Upper lobe of left lung (tissue), 6 donors: ENCODE data around the gene SMC1B. TPM values are rescaled to one million over a fixed set of nuclear protein-coding genes. Genes with fewer than 3 reads are reported as not detected.
"Not testable (repeated sequence)": the region's sequence is repeated elsewhere in the genome, so short reads cannot be mapped to it uniquely, and the experiment has no call there.

Source experiments
- ATAC-seq, 2 donors: fragments of 200-7000 bp; cut with Tn5 transposase; one replicate each; pipeline ENCODE4 v1.9.1; 2022; ENCODE audit warnings: mild to moderate bottlenecking in 2 of 2, moderate library complexity in 2 of 2; ENCODE audit not compliant: low FRiP score in 2 of 2
- DNase-seq, 2 donors: peaks; one replicate each; pipeline ENCODE4 v3.0.0-alpha.2; 2019 to 2020
- H3K27ac ChIP-seq, 4 donors: fragments of 200-600 bp; sonication (generic); one replicate each; pipeline ENCODE4 v1.5.1; 2016 to 2019
- H3K27me3 ChIP-seq, 4 donors: fragments of 200-600 bp; sonication (generic); one replicate each; pipeline ENCODE4 v1.5.1; 2017 to 2019
- H3K36me3 ChIP-seq, 4 donors: fragments of 200-600 bp; sonication (generic); one replicate each; pipeline ENCODE4 v1.5.1; 2016 to 2019
- H3K4me1 ChIP-seq, 4 donors: fragments of 200-600 bp; sonication (generic); one replicate each; pipeline ENCODE4 v1.5.1; 2018 to 2019
- H3K4me3 ChIP-seq, 4 donors: fragments of 200-600 bp; sonication (generic); one replicate each; pipeline ENCODE4 v1.5.1; 2017 to 2019; ENCODE audit warnings: mild to moderate bottlenecking in 2 of 4, moderate library complexity in 1 of 4
- H3K9me3 ChIP-seq, 4 donors: fragments of 200-600 bp; sonication (generic); one replicate each; pipeline ENCODE4 v1.5.1; 2018 to 2019
- EP300 ChIP-seq, 4 donors: sonication (generic); formaldehyde crosslinking; IDR thresholded peaks; one replicate each; pipeline ENCODE4 v1.5.1; 2017; ENCODE audit warnings: antibody characterized with exemption in 4 of 4, control low read depth in 2 of 4
- POLR2A ChIP-seq, 4 donors: fragments of 450-650 bp; IDR thresholded peaks; one replicate each; pipeline ENCODE4 v1.5.1; 2016 to 2017; ENCODE audit warnings: antibody characterized with exemption in 4 of 4, mild to moderate bottlenecking in 2 of 4
- POLR2AphosphoS5 ChIP-seq, 2 donors: sonication (generic); formaldehyde crosslinking; IDR thresholded peaks; one replicate each; pipeline ENCODE4 v1.5.1; 2017; ENCODE audit warnings: antibody characterized with exemption in 2 of 2
- WGBS, 2 donors: methylation state at CpG; one replicate each; pipeline ENCODE4 v1.1.5; 2017 to 2018; 5-methylcytosine and 5-hydroxymethylcytosine counted together
- total RNA-seq, 6 donors: library from RNA; depleted of rRNA in 4 of 6; stranded (reverse); fragments of >200 nt in 4 of 6; gene quantifications; one replicate each; pipeline versions ENCODE4 v1.1.0 to v1.2.1, GENCODE V29; 2016 to 2021
- TF ChIP-seq, protein P1 (sequence below), 6 experiments: fragments of 450-650 bp in 4 of 6; fragments of 200-600 bp in 2 of 6; sonication (generic) in 2 of 6; IDR thresholded peaks; one replicate each; pipeline ENCODE4 v1.5.1; 2016 to 2019; ENCODE audit warnings: antibody characterized with exemption in 6 of 6
- donor health status: DM: no; HTN: no; CAD: no; lungs with moderate emphysema.
- donor health status: DM: no; HTN: yes; CAD: no; lungs with severe emphysema.

SMC1B gene
- total RNA-seq, 6 donors from 2014 or later, result not detected

DNA sequence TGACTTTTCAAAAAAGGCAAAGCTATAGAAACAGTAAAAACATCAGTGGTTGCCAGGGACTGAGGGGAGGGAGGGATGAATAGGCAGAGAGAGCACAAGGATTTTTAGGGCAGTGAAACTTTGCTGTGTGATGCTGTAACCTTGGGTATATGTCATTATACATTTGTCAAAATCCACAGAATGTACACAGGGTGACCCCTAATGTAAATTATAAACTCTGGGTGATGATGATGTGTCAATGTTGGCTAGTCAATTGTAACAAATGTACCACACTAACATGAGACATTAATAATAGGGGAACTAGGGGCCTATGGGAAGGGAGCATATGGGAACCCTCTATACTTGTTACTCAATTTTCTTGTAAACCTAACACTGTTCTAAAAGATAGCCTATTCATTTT, 24.9 kb upstream of the SMC1B start:
- Histone ChIP-seq H3K27ac (no peak overlapping the region), H3K4me3 (no peak overlapping the region), H3K27me3 (no peaks in the 10 kb centered on the region), H3K9me3 (no peaks in the 10 kb centered on the region), H3K4me1 (peaks cover 4 to 12% (median 9%) of the 10 kb centered on the region in 4 donors), H3K36me3 (no peaks in the 10 kb centered on the region)
- TF ChIP-seq, protein P1, sequence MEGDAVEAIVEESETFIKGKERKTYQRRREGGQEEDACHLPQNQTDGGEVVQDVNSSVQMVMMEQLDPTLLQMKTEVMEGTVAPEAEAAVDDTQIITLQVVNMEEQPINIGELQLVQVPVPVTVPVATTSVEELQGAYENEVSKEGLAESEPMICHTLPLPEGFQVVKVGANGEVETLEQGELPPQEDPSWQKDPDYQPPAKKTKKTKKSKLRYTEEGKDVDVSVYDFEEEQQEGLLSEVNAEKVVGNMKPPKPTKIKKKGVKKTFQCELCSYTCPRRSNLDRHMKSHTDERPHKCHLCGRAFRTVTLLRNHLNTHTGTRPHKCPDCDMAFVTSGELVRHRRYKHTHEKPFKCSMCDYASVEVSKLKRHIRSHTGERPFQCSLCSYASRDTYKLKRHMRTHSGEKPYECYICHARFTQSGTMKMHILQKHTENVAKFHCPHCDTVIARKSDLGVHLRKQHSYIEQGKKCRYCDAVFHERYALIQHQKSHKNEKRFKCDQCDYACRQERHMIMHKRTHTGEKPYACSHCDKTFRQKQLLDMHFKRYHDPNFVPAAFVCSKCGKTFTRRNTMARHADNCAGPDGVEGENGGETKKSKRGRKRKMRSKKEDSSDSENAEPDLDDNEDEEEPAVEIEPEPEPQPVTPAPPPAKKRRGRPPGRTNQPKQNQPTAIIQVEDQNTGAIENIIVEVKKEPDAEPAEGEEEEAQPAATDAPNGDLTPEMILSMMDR (IDR thresholded peaks at IDR 0.05), result no peak
- TF ChIP-seq POLR2AphosphoS5 (IDR thresholded peaks at IDR 0.05) (no peak), EP300 (IDR thresholded peaks at IDR 0.05) (no peak), POLR2A (IDR thresholded peaks at IDR 0.05) (no peak)
- DNase-seq (no peak), ATAC-seq (no peak)

GRCh38 chr22:45436871-45437517, 23.6 kb upstream of the SMC1B start:
- WGBS, 2 donors, result 85 to 92% methylated on average over 6 to 22 of the region's 34 CpGs
- not testable (repeated sequence) for H3K9me3 ChIP-seq, DNase-seq

GRCh38 chr22:45435544-45436139, 22.2 kb upstream of the SMC1B start:
- peak overlapping the region in 3 of 4 donors; percentile 44 to 67 (median 48) for H3K27ac ChIP-seq
- TF ChIP-seq EP300 (IDR thresholded peaks at IDR 0.05) (no peak), POLR2AphosphoS5 (IDR thresholded peaks at IDR 0.05) (no peak)
- TF ChIP-seq, protein P1 (IDR thresholded peaks at IDR 0.05), result peak; percentile 93 to 98 (median 96)
- H3K27me3 ChIP-seq, result no peaks in the 10 kb centered on the region
- peak overlapping the region in 2 of 4 donors; percentile 2 to 24 for H3K4me3 ChIP-seq
- DNase-seq (peak in 1 of 2 donors; percentile 90), ATAC-seq (peak; percentile 92 to 94)
- H3K9me3 ChIP-seq, result no peaks in the 10 kb centered on the region
- no peaks in the 10 kb centered on the region for H3K36me3 ChIP-seq
- 3 to 4% methylated on average over 18 to 20 of the region's 20 CpGs for WGBS, 2 donors
- peaks cover 4 to 12% (median 9%) of the 10 kb centered on the region in 4 donors for H3K4me1 ChIP-seq

More at GRCh38 chr22:45436871-45437517, 23.6 kb upstream of the SMC1B start:
- H3K4me3 ChIP-seq, H3K27me3 ChIP-seq, H3K27ac ChIP-seq, H3K36me3 ChIP-seq, ATAC-seq: not testable (repeated sequence)
- peaks cover 4 to 12% (median 9%) of the 10 kb centered on the region in 4 donors for H3K4me1 ChIP-seq

DNA sequence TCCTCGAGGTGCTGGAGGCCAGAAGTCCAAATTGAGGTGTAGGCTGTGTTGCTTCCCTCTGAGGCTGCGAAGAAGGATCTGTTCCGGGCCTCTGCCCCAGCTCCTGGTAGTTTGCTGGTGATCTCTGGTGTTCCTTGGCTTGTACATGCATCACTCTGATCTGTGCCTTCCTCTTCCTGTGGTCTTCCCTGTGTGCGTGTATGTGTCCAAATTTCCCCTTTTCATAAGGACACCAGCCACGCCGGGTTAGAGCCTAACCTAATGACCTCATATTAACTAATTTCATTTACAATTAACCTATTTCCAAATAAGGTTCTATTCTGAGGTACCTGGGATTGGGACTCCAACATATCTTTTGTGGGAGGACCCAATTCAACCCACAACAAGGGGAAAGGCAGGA, 21.6 kb upstream of the SMC1B start:
- 73 to 88% methylated on average over 5 to 6 of the region's 6 CpGs for WGBS, 2 donors
- peak in 1 of 2 donors; percentile 37 for ATAC-seq
- H3K27me3 ChIP-seq, result no peaks in the 10 kb centered on the region
- H3K4me1 ChIP-seq, result peaks cover 4 to 12% (median 9%) of the 10 kb centered on the region in 4 donors
- H3K9me3 ChIP-seq, result no peaks in the 10 kb centered on the region
- TF ChIP-seq POLR2AphosphoS5 (IDR thresholded peaks at IDR 0.05) (no peak), EP300 (IDR thresholded peaks at IDR 0.05) (no peak), POLR2A (IDR thresholded peaks at IDR 0.05) (no peak)
- TF ChIP-seq, protein P1 (IDR thresholded peaks at IDR 0.05), result no peak
- peak overlapping the region in 3 of 4 donors; percentile 44 to 67 (median 48) for H3K27ac ChIP-seq
- H3K4me3 ChIP-seq, result no peak overlapping the region
- no peak for DNase-seq
- H3K36me3 ChIP-seq, result no peaks in the 10 kb centered on the region

DNA sequence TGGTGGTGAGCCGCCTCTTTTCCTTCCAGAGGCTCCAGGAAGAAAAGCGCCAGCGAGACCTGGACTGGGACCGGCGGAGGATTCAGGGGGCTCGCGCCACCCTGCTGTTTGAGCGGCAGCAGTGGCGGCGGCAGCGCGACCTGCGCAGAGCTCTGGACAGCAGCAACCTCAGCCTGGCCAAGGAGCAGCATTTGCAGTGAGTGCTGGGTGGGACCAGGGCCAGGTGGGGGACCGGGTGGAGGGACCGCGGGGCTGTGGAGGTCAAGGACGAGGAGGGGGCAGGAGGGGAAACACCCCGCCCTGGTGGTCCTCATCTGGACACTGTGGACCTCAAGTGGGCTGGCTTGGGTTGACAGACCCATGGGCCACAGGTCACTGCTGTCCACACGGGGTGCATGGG, 17.5 kb upstream of the SMC1B start:
- no peak for DNase-seq
- H3K27ac ChIP-seq, result no peak overlapping the region
- 90 to 91% methylated on average over 14 to 19 of the region's 19 CpGs for WGBS, 2 donors
- H3K27me3 ChIP-seq, result no peaks in the 10 kb centered on the region
- peaks cover 0 to 4% (median 0%) of the 10 kb centered on the region in 4 donors for H3K9me3 ChIP-seq
- H3K4me1 ChIP-seq, result peaks cover 4 to 11% (median 8%) of the 10 kb centered on the region in 4 donors
- TF ChIP-seq, protein P1 (IDR thresholded peaks at IDR 0.05), result no peak
- no peak for TF ChIP-seq POLR2A (IDR thresholded peaks at IDR 0.05)
- TF ChIP-seq POLR2AphosphoS5 (IDR thresholded peaks at IDR 0.05), result no peak
- no peak for TF ChIP-seq EP300 (IDR thresholded peaks at IDR 0.05)
- H3K4me3 ChIP-seq, result no peak overlapping the region
- no peak for ATAC-seq
- H3K36me3 ChIP-seq, result no peaks in the 10 kb centered on the region
